ENCODE data around the gene WDR6. TPM values are rescaled to one million over a fixed set of nuclear protein-coding genes. Genes with fewer than 3 reads are reported as not detected.

The WDR6 gene
- total RNA-seq: 100 to 1,000 TPM; 111 to 125 TPM

- intact Hi-C loops (cut with micrococcal nuclease): no loop called here
- Mint-ChIP-seq H3K27ac (peak within 1 kb of the TSS; percentile 98), H3K27me3 (no peaks in the 10 kb centered on the region), H3K4me3 (peak within 1 kb of the TSS; percentile 91), H3K4me1 (ENCODE audit: low read depth) (peaks cover 16% of the 10 kb centered on the region), H3K9me3 (no peaks in the 10 kb centered on the region), H3K36me3 (ENCODE audit: low read depth) (peaks cover 18% of the 10 kb centered on the region)
- peak; percentile 99 for DNase-seq
- ATAC-seq: peak; percentile 87
- no peak for TF ChIP-seq CTCF (IDR thresholded peaks at IDR 0.05)
- ChIA-PET CTCF (interaction anchor here (0.8 to 4.2 kb wide), 13 partner anchors 9 to 442 kb away, joined by 3 to 45 read pairs (median 5); partner anchors contain the start of genes DALRD3, IMPDH2, NDUFAF3 and P4HTM), POLR2A (interaction anchor here (0.6 to 7.1 kb wide), 16 partner anchors 10 to 333 kb away, joined by 3 to 200 read pairs (median 6); partner anchors contain the start of genes ARIH2, DALRD3, IMPDH2 and NDUFAF3)
Measured at GRCh38 chr3:49007068-49007770, at the start of gene WDR6. Gene WDR6, plus strand, starts transcription at chr3:49007391. Its CDS starts 41 bp downstream, at chr3:49007432.

GRCh38 chr3:48960841-48961413 is 46.3 kb upstream of the WDR6 start:
- Mint-ChIP-seq H3K4me1 (ENCODE audit: low read depth) (peaks cover under 1% of the 10 kb centered on the region), H3K4me3 (no peak overlapping the region), H3K27me3 (no peaks in the 10 kb centered on the region), H3K27ac (no peak overlapping the region), H3K9me3 (no peaks in the 10 kb centered on the region), H3K36me3 (ENCODE audit: low read depth) (peaks cover 18% of the 10 kb centered on the region)
- ChIA-PET POLR2A (no interaction called here), CTCF (interaction anchor here (0.6 to 0.9 kb wide), 3 partner anchors 26 to 297 kb away, joined by 3 to 4 read pairs (median 3); no protein-coding TSS in a partner anchor)
- ATAC-seq (no peak), DNase-seq (no peak)
- intact Hi-C loops (cut with micrococcal nuclease): no loop called here
- TF ChIP-seq CTCF (IDR thresholded peaks at IDR 0.05): no peak

- Mint-ChIP-seq H3K36me3 (ENCODE audit: low read depth) (peaks cover 17% of the 10 kb centered on the region), H3K4me3 (no peak overlapping the region), H3K27ac (peak overlapping the region; percentile 60), H3K4me1 (ENCODE audit: low read depth) (peaks cover 13% of the 10 kb centered on the region), H3K9me3 (no peaks in the 10 kb centered on the region), H3K27me3 (no peaks in the 10 kb centered on the region)
- TF ChIP-seq CTCF (IDR thresholded peaks at IDR 0.05): no peak
- CTCF ChIA-PET: no interaction called here
- no peak for ATAC-seq
- DNase-seq: no peak
- intact Hi-C loops (cut with micrococcal nuclease): no loop called here
- POLR2A ChIA-PET: no interaction called here
Measured at GRCh38 chr3:48962340-48962739, 44.9 kb upstream of the WDR6 start.

- H3K27ac Mint-ChIP-seq: peak overlapping the region; percentile 30
- H3K9me3 Mint-ChIP-seq: no peaks in the 10 kb centered on the region
- POLR2A ChIA-PET: no interaction called here
- CTCF ChIA-PET: no interaction called here
- DNase-seq: no peak
- no peak overlapping the region for H3K4me3 Mint-ChIP-seq
- H3K4me1 Mint-ChIP-seq (ENCODE audit: low read depth): peaks cover 13% of the 10 kb centered on the region
- ATAC-seq: no peak
- peaks cover 14% of the 10 kb centered on the region for H3K36me3 Mint-ChIP-seq (ENCODE audit: low read depth)
- H3K27me3 Mint-ChIP-seq: no peaks in the 10 kb centered on the region
- intact Hi-C loops (cut with micrococcal nuclease): no loop called here
- TF ChIP-seq CTCF (IDR thresholded peaks at IDR 0.05): no peak
Measured at GRCh38 chr3:48962939-48963338, 44.3 kb upstream of the WDR6 start.

- intact Hi-C loops (cut with micrococcal nuclease): no loop called here
- H3K36me3 Mint-ChIP-seq (ENCODE audit: low read depth): peaks cover 17% of the 10 kb centered on the region
Measured at GRCh38 chr3:48963591-48963990, 43.6 kb upstream of the WDR6 start.

More at GRCh38 chr3:48963591-48963990, 43.6 kb upstream of the WDR6 start:
- Mint-ChIP-seq H3K4me1 (ENCODE audit: low read depth) (peaks cover 13% of the 10 kb centered on the region), H3K27ac (no peak overlapping the region), H3K27me3 (no peaks in the 10 kb centered on the region), H3K4me3 (no peak overlapping the region), H3K9me3 (no peaks in the 10 kb centered on the region)
- DNase-seq: no peak
- ATAC-seq: no peak
- ChIA-PET POLR2A (no interaction called here), CTCF (interaction anchor here (1.2 kb wide), 1 partner anchor 12 kb away, joined by 4 read pairs; no protein-coding TSS in a partner anchor)
- no peak for TF ChIP-seq CTCF (IDR thresholded peaks at IDR 0.05)

All from activated CD8-positive, alpha-beta T cell treated with anti-CD3 and anti-CD28 coated beads for 36 hours (primary cell).